GM06990 (cell line): ENCODE results near the gene NADK.

Experiments used
- DNase-seq: peaks from one replicate; pipeline ENCODE4 v3.0.0-alpha.2; 2011; ENCODE audit not compliant: insufficient read length; ENCODE audit errors: extremely low read depth
- H3K27me3 ChIP-seq: replicated peaks from 2 replicates; pipeline ENCODE4 v1.6.0; 2011; ENCODE audit warnings: low read length; ENCODE audit not compliant: control insufficient read depth, insufficient read depth
- H3K36me3 ChIP-seq: 2 replicates; pipeline ENCODE4 v1.5.1; 2011; ENCODE audit warnings: low read length; ENCODE audit not compliant: control insufficient read depth, insufficient read depth
- H3K4me3 ChIP-seq: replicated peaks from 2 replicates; pipeline ENCODE4 v1.5.1; 2011; ENCODE audit warnings: low read depth, mild to moderate bottlenecking, control low read depth, low read length
- TF ChIP-seq, protein P1 (sequence below): IDR thresholded peaks from 2 replicates; pipeline ENCODE4 v1.5.1; 2011; ENCODE audit warnings: low read length, control low read depth, mild to moderate bottlenecking, inconsistent platforms; ENCODE audit not compliant: insufficient read depth, poor library complexity, severe bottlenecking

The NADK gene

DNA sequence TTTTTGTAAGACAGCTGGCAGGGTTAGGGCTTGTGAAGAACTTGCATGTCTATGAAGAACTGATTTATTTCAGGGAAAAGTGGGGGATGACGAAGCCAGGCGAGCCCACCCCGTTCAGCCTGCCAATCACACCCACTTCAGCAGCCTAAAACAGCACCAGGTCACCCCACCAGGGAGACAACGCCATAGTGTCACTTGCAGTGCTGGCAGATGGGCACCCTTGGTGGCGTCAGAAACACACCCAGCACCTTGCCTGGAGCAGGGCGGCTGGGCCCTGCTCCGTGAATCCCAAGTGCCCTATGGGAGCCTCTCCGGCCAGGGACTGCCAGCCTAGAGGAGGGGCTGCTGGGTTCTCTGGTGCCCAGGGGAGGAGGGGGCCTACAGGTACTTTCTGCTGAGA is 5.0 kb upstream of the NADK start:
- Histone ChIP-seq H3K36me3 (peaks cover 26% of the 10 kb centered on the region), H3K27me3 (no peaks in the 10 kb centered on the region), H3K4me3 (no peak overlapping the region)
- TF ChIP-seq, protein P1, sequence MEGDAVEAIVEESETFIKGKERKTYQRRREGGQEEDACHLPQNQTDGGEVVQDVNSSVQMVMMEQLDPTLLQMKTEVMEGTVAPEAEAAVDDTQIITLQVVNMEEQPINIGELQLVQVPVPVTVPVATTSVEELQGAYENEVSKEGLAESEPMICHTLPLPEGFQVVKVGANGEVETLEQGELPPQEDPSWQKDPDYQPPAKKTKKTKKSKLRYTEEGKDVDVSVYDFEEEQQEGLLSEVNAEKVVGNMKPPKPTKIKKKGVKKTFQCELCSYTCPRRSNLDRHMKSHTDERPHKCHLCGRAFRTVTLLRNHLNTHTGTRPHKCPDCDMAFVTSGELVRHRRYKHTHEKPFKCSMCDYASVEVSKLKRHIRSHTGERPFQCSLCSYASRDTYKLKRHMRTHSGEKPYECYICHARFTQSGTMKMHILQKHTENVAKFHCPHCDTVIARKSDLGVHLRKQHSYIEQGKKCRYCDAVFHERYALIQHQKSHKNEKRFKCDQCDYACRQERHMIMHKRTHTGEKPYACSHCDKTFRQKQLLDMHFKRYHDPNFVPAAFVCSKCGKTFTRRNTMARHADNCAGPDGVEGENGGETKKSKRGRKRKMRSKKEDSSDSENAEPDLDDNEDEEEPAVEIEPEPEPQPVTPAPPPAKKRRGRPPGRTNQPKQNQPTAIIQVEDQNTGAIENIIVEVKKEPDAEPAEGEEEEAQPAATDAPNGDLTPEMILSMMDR = no peak
- no peak for DNase-seq

GRCh38 chr1:1782399-1783221 is 4.3 kb upstream of the NADK start:
- Histone ChIP-seq H3K36me3 (peaks cover 19% of the 10 kb centered on the region), H3K4me3 (no peak overlapping the region), H3K27me3 (no peaks in the 10 kb centered on the region)
- TF ChIP-seq, protein P1 = no peak
- DNase-seq = no peak

- TF ChIP-seq, protein P1 = no peak
- H3K4me3 ChIP-seq = no peak overlapping the region
- no peaks in the 10 kb centered on the region for H3K27me3 ChIP-seq
- no peak for DNase-seq
- peaks cover 9% of the 10 kb centered on the region for H3K36me3 ChIP-seq
Observed at GRCh38 chr1:1781526-1781903, 3.2 kb upstream of the NADK start.

DNA sequence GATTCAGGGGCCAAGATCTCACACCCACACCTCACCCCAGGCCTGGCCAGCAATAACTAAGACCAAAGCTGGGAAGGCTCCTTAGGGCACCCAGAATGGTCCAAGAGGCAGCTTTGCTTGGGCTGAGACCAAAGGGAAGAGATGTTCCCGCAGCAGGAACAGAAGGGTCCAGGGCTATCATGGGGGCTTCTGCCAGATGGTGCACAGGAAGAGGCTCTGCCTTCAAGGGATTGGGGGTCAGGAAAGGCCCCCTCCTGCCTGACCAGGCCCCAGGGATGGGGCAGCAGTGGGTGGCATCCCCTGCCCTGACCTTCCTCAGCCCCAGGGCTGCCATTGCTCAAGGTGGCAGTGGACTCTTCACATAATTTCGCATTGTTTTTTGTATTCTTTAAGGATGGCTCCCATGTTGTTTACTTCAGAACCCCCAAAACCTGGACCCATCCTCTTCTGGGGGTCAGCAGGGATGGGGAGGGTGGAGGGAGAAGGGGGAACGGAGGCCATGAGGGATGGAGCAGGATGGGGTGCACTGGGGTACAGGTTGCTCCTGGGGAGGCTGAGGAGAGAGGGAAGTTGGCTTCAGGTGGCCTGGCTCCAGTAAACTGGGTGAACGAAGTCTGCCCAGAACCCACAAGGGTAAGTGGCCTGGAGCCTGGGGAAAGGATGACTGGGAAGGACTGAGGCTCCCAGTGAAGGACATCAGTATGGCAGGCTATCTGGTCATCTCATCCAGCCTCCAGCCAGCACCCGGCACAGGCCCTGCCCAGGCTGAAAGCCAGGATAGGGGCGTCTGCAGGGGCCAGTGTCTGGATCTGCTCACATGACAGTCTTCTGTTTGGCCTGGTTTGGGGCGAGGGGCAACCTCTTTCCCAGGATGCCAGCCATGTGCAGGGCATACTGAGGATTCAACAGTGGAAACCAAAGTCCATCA is 2.6 kb upstream of the NADK start:
- Histone ChIP-seq H3K4me3 (no peak overlapping the region; the same call in 1 of the 2 replicates), H3K27me3 (no peaks in the 10 kb centered on the region), H3K36me3 (peaks cover 7% of the 10 kb centered on the region)
- no peak for DNase-seq
- TF ChIP-seq, protein P1 = no peak

DNA sequence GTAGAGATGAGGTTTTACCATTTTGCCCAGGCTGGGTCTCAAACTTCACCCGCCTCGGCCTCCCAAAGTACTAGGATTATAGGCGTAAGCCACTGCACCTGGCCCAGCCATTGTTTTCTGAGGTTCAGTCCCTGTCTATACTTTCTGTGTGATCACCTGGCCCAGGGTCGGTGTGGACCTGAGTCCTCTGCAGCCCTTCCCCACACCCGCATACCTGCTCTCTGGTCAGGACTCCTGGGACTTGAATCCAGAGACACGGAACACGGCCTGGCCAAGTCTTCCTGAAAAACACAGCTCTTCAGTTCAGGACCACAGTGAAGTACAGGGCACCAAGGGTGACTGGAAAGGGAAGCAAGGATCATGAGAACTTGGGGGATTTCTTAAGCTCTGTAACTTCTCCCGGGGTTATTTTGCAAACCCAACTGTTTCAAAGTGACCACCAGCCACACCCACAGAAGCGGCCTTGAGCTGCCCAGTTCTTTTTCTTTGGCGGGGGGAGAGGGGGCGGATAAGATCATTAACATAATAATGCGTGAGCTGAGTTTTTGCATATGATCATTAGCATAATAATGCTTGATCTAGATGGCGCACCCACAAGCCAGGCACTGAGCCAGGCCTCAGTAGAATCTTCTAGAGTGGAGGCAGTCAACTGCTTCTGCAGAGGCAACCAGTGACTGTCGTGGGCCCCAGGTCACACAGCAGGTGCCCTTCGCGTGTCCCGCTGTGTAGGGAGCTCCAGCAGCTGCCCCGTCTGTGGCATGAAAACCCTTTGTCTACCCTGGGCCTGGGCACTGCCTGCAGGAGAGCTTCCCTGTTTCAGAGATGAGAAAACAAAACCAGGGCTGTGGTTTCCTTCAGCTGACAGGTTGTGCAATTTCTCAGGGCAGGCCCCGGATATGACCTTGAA is 1.7 kb upstream of the NADK start:
- DNase-seq = peak; percentile 86
- Histone ChIP-seq H3K4me3 (peak overlapping the region; percentile 92), H3K36me3 (peaks cover 4% of the 10 kb centered on the region), H3K27me3 (no peaks in the 10 kb centered on the region)
- TF ChIP-seq, protein P1 = no peak
